Keratinocyte (primary cell): Measurements from ENCODE around the gene PIWIL1. TPM values are rescaled to one million over a fixed set of nuclear protein-coding genes. Genes with fewer than 3 reads are reported as not detected.

Source experiments
- DNase-seq: peaks from one replicate; pipeline ENCODE4 v3.0.0-alpha.2; 2011; ENCODE audit warnings: low read depth, missing footprints, low spot score
- FAIRE-seq: peaks from 2 replicates; lab custom pipeline; 2011; peaks lifted over from hg19 to GRCh38; lab: Jason Lieb, UNC
- H2AFZ ChIP-seq: 2 replicates; pipeline ENCODE4 v1.6.0; 2012; ENCODE audit warnings: low read length, control low read depth, inconsistent platforms; ENCODE audit not compliant: control insufficient read depth
- H3K27ac ChIP-seq: 2 replicates; pipeline ENCODE4 v1.5.1; 2011; ENCODE audit warnings: low read length; ENCODE audit not compliant: control insufficient read depth, insufficient read depth
- H3K27me3 ChIP-seq: 3 replicates; pipeline ENCODE4 v1.6.0; 2011; ENCODE audit warnings: low read length; ENCODE audit not compliant: control insufficient read depth, insufficient read depth; ENCODE audit errors: extremely low read depth
- H3K36me3 ChIP-seq, 2 experiments: 2 replicates in 1 of 2; 3 replicates in 1 of 2; pipeline ENCODE4 v1.5.1; 2011; ENCODE audit warnings: low read length in 2 of 2, mild to moderate bottlenecking in 1 of 2; ENCODE audit not compliant: control insufficient read depth in 2 of 2, insufficient read depth in 2 of 2; ENCODE audit errors: extremely low read depth in 1 of 2
- H3K4me1 ChIP-seq: 3 replicates; pipeline ENCODE4 v1.5.1; 2011; ENCODE audit warnings: low read length; ENCODE audit not compliant: control insufficient read depth, insufficient read depth; ENCODE audit errors: extremely low read depth
- H3K4me2 ChIP-seq: 3 replicates; pipeline ENCODE4 v1.6.0; 2011; ENCODE audit warnings: low read depth, low read length; ENCODE audit not compliant: control insufficient read depth, insufficient read depth; ENCODE audit errors: extremely low read depth
- H3K4me3 ChIP-seq, 3 experiments: fragments of 200-600 bp in 1 of 3; sonication (generic) in 1 of 3; 2 replicates in 2 of 3; 3 replicates in 1 of 3; pipeline ENCODE4 v1.5.1; 2011 to 2016; ENCODE audit warnings: low read length in 3 of 3, mild to moderate bottlenecking in 3 of 3, control low read depth in 2 of 3, inconsistent platforms in 1 of 3, low read depth in 1 of 3, mixed read lengths in 1 of 3, mixed run types in 1 of 3, moderate library complexity in 1 of 3; ENCODE audit not compliant: control insufficient read depth in 2 of 3, insufficient read depth in 2 of 3; ENCODE audit errors: extremely low read depth in 1 of 3
- H3K79me2 ChIP-seq: 2 replicates; pipeline ENCODE4 v1.6.0; 2012; ENCODE audit warnings: low read length; ENCODE audit not compliant: control insufficient read depth, insufficient read depth
- H3K9ac ChIP-seq: 3 replicates; pipeline ENCODE4 v1.6.0; 2011; ENCODE audit warnings: low read length; ENCODE audit not compliant: control insufficient read depth, insufficient read depth; ENCODE audit errors: extremely low read depth
- H3K9me1 ChIP-seq: 3 replicates; pipeline ENCODE4 v1.6.0; 2011; ENCODE audit warnings: low read length; ENCODE audit not compliant: control insufficient read depth, insufficient read depth; ENCODE audit errors: extremely low read depth
- H3K9me3 ChIP-seq: 2 replicates; pipeline ENCODE4 v1.5.1; 2012; ENCODE audit warnings: low read depth, low read length; ENCODE audit not compliant: control insufficient read depth
- H4K20me1 ChIP-seq: 3 replicates; pipeline ENCODE4 v1.6.0; 2011; ENCODE audit warnings: low read length; ENCODE audit not compliant: control insufficient read depth, insufficient read depth; ENCODE audit errors: extremely low read depth
- CTCF ChIP-seq, 3 experiments: IDR thresholded peaks in 1 of 3; conservative IDR thresholded peaks in 1 of 3; optimal IDR thresholded peaks in 1 of 3; 2 replicates in 2 of 3; 3 replicates in 1 of 3; pipeline versions ENCODE3 to v1.5.1; 2011; ENCODE audit warnings: low read length in 3 of 3, mild to moderate bottlenecking in 3 of 3, moderate library complexity in 2 of 3, control low read depth in 1 of 3, inconsistent platforms in 1 of 3; ENCODE audit not compliant: insufficient read depth in 2 of 3; ENCODE audit errors: extremely low read depth in 1 of 3
- EZH2 ChIP-seq: IDR thresholded peaks from one replicate; pipeline ENCODE4 v1.6.1; 2012; ENCODE audit warnings: inconsistent platforms, mild to moderate bottlenecking, low read length, moderate library complexity
- dilution Hi-C: fragments of 300-500 bp; cut with MboI; formaldehyde crosslinking; loops from one replicate; pipeline ENCODE4 v1.7.0; 2020; ENCODE audit warnings: low sequenced_read_pairs; ENCODE audit not compliant: extremely low pct_ligation_motif_present
- polyA plus RNA-seq, 5 experiments: library from polyadenylated mRNA; depleted of rRNA in 3 of 5; stranded (reverse) in 3 of 5; stranded (forward) in 1 of 5; unstranded in 1 of 5; fragments of >200 nt; gene quantifications; 1 replicate in 1 of 5; 2 replicates in 3 of 5; 3 replicates in 1 of 5; pipeline versions ENCODE4 v1.2.1 to v1.2.3, GENCODE V29; 2011 to 2012; ENCODE audit warnings: missing spikeins in 2 of 5, low read depth in 1 of 5, low replicate concordance in 1 of 5

The PIWIL1 gene
- polyA plus RNA-seq, 1 donor (not counting 4 experiments of a cell fraction or from before 2014, with no cell fraction given), result 0.13 TPM

GRCh38 chr12:130350715-130351114 lies 13.0 kb downstream of the PIWIL1 start:
- no peak for DNase-seq
- H3K9me1 ChIP-seq, result no peaks in the 10 kb centered on the region
- dilution Hi-C loops, result no loop called here
- H3K4me2 ChIP-seq, result peak overlapping the region; percentile 86
- H3K36me3 ChIP-seq, result no peaks in the 10 kb centered on the region
- H3K9ac ChIP-seq, result peak overlapping the region; percentile 59
- no peak for FAIRE-seq
- no peaks in the 10 kb centered on the region for H3K9me3 ChIP-seq
- peak overlapping the region; percentile 85 for H3K27ac ChIP-seq
- H4K20me1 ChIP-seq, result no peaks in the 10 kb centered on the region
- H2AFZ ChIP-seq, result peak overlapping the region; percentile 85
- H3K27me3 ChIP-seq, result no peaks in the 10 kb centered on the region
- H3K79me2 ChIP-seq, result no peaks in the 10 kb centered on the region
- H3K4me1 ChIP-seq, result peaks cover 16% of the 10 kb centered on the region
- peak overlapping the region in 2 of 3 experiments; percentile 14 to 48 for H3K4me3 ChIP-seq
- TF ChIP-seq EZH2, result no peak
- TF ChIP-seq CTCF (optimal IDR thresholded peaks at IDR 0.05 in 1 of 3, IDR thresholded peaks at IDR 0.05 in 1 of 3, conservative IDR thresholded peaks at IDR 0.05 in 1 of 3; ENCODE audit: extremely low read depth in 1 of 3, insufficient read depth in 2 of 3, low read length in 3 of 3), result no peak

GRCh38 chr12:130351326-130351725 lies 13.6 kb downstream of the PIWIL1 start:
- DNase-seq (peak; percentile 83), FAIRE-seq (peak; percentile 100)
- Histone ChIP-seq H2AFZ (peak overlapping the region; percentile 85), H3K9ac (peak overlapping the region; percentile 59), H3K4me2 (peak overlapping the region; percentile 86), H3K4me1 (peaks cover 16% of the 10 kb centered on the region), H3K27me3 (no peaks in the 10 kb centered on the region), H3K79me2 (no peaks in the 10 kb centered on the region), H3K27ac (peak overlapping the region; percentile 85), H4K20me1 (no peaks in the 10 kb centered on the region), H3K9me1 (no peaks in the 10 kb centered on the region), H3K4me3 (peak overlapping the region in 1 of 3 experiments; percentile 48), H3K9me3 (no peaks in the 10 kb centered on the region), H3K36me3 (no peaks in the 10 kb centered on the region)
- TF ChIP-seq EZH2 (no peak), CTCF (optimal IDR thresholded peaks at IDR 0.05 in 1 of 3, IDR thresholded peaks at IDR 0.05 in 1 of 3, conservative IDR thresholded peaks at IDR 0.05 in 1 of 3; ENCODE audit: extremely low read depth in 1 of 3, insufficient read depth in 2 of 3, low read length in 3 of 3) (peak; percentile 25 to 32 (median 27))
- dilution Hi-C loops, result no loop called here
